BE2C (cell line): ENCODE measurements around the gene CAMK2D.
A peak's percentile ranks its signal among the peaks of the same experiment; 100 is the strongest.

Experiments
- DNase-seq: peaks from one replicate; pipeline ENCODE4 v3.0.0-alpha.2; 2020
- H3K27me3 ChIP-seq: fragments of 250-450 bp; sonication (Bioruptor Pico); 2 replicates; pipeline ENCODE4 v1.5.1; 2020; ENCODE audit warnings: mild to moderate bottlenecking
- H3K36me3 ChIP-seq: fragments of 250-450 bp; sonication (Bioruptor Pico); 2 replicates; pipeline ENCODE4 v1.5.1; 2020; ENCODE audit warnings: mild to moderate bottlenecking
- H3K4me1 ChIP-seq: fragments of 250-450 bp; sonication (Bioruptor Pico); 2 replicates; pipeline ENCODE4 v1.5.1; 2020
- H3K4me3 ChIP-seq: 2 replicates; pipeline ENCODE4 v1.5.1; 2011; ENCODE audit warnings: low read depth, low read length
- H3K9me3 ChIP-seq: fragments of 250-450 bp; sonication (Bioruptor Pico); 2 replicates; pipeline ENCODE4 v1.5.1; 2020
- CTCF ChIP-seq: IDR thresholded peaks from 2 replicates; pipeline ENCODE4 v1.5.1; 2012; ENCODE audit warnings: mild to moderate bottlenecking, low read depth, low read length

The CAMK2D gene

GRCh38 chr4:113762186-113763028, 869 bp upstream of the CAMK2D start:
- no peak for TF ChIP-seq CTCF
- no peaks in the 10 kb centered on the region for H3K36me3 ChIP-seq
- peaks cover 4% of the 10 kb centered on the region; the same call in 1 of the 2 replicates for H3K4me1 ChIP-seq
- no peaks in the 10 kb centered on the region for H3K27me3 ChIP-seq
- peak; percentile 99 for DNase-seq
- no peaks in the 10 kb centered on the region for H3K9me3 ChIP-seq
- H3K4me3 ChIP-seq = peak overlapping the region; percentile 88

GRCh38 chr4:113760795-113761619, 531 bp downstream of the CAMK2D start:
- TF ChIP-seq CTCF = no peak
- Histone ChIP-seq H3K36me3 (no peaks in the 10 kb centered on the region), H3K9me3 (no peaks in the 10 kb centered on the region), H3K4me1 (peaks cover 4% of the 10 kb centered on the region; the same call in 1 of the 2 replicates), H3K4me3 (peak overlapping the region; percentile 88), H3K27me3 (no peaks in the 10 kb centered on the region)
- DNase-seq = peak; percentile 73

GRCh38 chr4:113760094-113760794, 1.3 kb downstream of the CAMK2D start:
- H3K36me3 ChIP-seq = no peaks in the 10 kb centered on the region
- H3K27me3 ChIP-seq = no peaks in the 10 kb centered on the region
- H3K9me3 ChIP-seq = no peaks in the 10 kb centered on the region
- no peak for TF ChIP-seq CTCF
- peak overlapping the region; percentile 88 for H3K4me3 ChIP-seq
- H3K4me1 ChIP-seq = peaks cover 4% of the 10 kb centered on the region; the same call in 1 of the 2 replicates
- peak; percentile 25 for DNase-seq

GRCh38 chr4:113759696-113760093, 1.8 kb downstream of the CAMK2D start:
- Histone ChIP-seq H3K9me3 (no peaks in the 10 kb centered on the region), H3K27me3 (no peaks in the 10 kb centered on the region), H3K36me3 (no peaks in the 10 kb centered on the region), H3K4me3 (peak overlapping the region; percentile 88), H3K4me1 (peaks cover 4% of the 10 kb centered on the region; the same call in 1 of the 2 replicates)
- no peak for TF ChIP-seq CTCF
- DNase-seq = no peak

DNA sequence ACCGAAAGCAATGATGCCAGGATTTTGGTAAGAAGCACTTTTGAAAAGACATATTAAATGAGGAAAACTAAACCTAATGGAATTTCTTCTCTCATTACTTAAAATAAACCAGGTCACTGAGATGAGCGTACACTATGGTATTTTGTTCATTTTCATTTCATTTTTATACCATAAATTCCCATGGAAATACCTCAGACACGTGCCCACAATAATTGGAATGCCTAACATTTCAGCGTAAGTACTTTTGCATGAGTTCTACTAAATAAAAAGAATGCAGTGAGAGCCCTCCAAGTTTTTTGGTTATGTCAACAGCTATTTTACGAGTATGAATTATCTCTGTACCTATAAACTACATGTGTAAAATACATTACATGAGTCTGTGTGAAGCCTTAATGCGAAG, 3.2 kb downstream of the CAMK2D start:
- H3K36me3 ChIP-seq = no peaks in the 10 kb centered on the region
- H3K4me1 ChIP-seq = no peaks in the 10 kb centered on the region
- H3K27me3 ChIP-seq = no peaks in the 10 kb centered on the region
- no peaks in the 10 kb centered on the region for H3K9me3 ChIP-seq
- H3K4me3 ChIP-seq = no peak overlapping the region
- DNase-seq = no peak
- no peak for TF ChIP-seq CTCF
